ENCODE results near the gene LIMK2. TPM values are rescaled to one million over a fixed set of nuclear protein-coding genes. Genes with fewer than 3 reads are reported as not detected.

LIMK2 gene
- total and polyA plus RNA-seq, 10 of the 15 experiments (the other 5 are each of a cell fraction or from before 2014, with no cell fraction given), result 2.9 to 40.4 (median 26.7) TPM

DNA sequence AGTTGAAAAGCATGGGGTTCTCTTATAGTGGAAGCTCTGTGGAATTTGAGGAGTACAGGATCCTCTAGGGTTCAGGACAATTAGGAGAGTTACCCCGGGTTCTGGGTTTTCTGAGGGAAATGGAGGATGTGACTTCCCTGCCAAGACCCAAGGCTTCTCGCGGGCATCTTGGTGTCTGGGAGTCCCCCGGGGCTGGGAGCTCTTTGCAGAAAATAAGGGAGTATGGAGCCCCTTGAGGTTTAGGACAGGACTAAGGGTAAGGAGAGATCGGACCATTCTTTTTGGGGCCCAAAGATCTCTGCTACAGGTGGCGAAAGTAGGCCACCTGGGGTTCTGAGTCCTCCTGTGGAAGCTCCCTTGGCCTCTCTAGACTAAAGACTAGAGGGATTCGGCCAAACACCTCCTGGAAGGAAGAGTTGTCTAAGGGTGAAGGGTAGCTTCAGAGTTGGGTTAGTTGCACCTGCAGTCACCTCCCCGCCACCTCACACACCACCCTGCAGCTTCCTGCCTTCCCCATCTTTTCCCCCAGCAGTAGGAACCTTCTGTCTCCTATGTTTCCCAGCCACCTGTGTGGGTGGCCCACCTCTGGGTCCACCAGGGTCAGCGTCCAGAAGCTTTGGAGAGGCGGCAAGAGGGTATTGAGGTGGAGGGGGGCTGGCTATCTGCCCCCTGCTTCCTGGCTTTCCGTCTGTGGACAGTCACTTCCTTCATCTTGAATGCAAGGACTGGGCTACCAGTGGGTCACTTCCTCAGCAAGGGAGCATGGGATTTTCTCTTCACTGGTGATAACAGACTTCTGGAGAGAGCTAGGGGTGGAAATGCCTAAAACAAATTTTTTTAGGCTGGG is 908 bp downstream of the LIMK2 start:
- Histone ChIP-seq H3K9me3 (replicated peaks; ENCODE audit: control insufficient read depth, insufficient read depth, low read length) (no peaks in the 10 kb centered on the region), H3K27ac (ENCODE audit: control insufficient read depth, insufficient read depth) (peak overlapping the region; percentile 87), H3K4me3 (peak overlapping the region; percentile 84), H3K4me1 (ENCODE audit: control insufficient read depth, insufficient read depth, low read length) (peaks cover 12% of the 10 kb centered on the region), H4K20me1 (ENCODE audit: control insufficient read depth, insufficient read depth) (no peaks in the 10 kb centered on the region), H3K9ac (ENCODE audit: control insufficient read depth, insufficient read depth, low read length) (peak overlapping the region; percentile 99), H2AFZ (ENCODE audit: control insufficient read depth, low read depth, low read length) (peak overlapping the region; percentile 93; the same call in 1 of the 2 replicates), H3K36me3 (ENCODE audit: control insufficient read depth in 2 of 2, insufficient read depth in 2 of 2, low read length in 1 of 2) (no peaks in the 10 kb centered on the region), H3K27me3 (replicated peaks in 1 of 2; ENCODE audit: control insufficient read depth in 2 of 2, insufficient read depth in 2 of 2, low read length in 1 of 2) (no peaks in the 10 kb centered on the region), H3K4me2 (ENCODE audit: control insufficient read depth, insufficient read depth) (peak overlapping the region; percentile 67), H3K79me2 (ENCODE audit: control insufficient read depth, insufficient read depth, low read length) (peaks cover 51% of the 10 kb centered on the region)
- ChIA-PET RAD21 (ENCODE audit: unreplicated experiment) (interaction anchor here (0.5 to 6.2 kb wide), 15 partner anchors 8 to 336 kb away, joined by 3 to 100 read pairs (median 4); partner anchors contain the start of genes PIK3IP1 and SELENOM), CTCF (interaction anchor here (0.6 to 7.2 kb wide), 19 partner anchors 14 to 578 kb away, joined by 3 to 244 read pairs (median 6); partner anchors contain the start of genes PIK3IP1, RNF185 and SELENOM), SMC1A (ENCODE audit: uncharacterized antibody, unreplicated experiment) (interaction anchor here (0.7 to 13.8 kb wide), 9 partner anchors 14 to 134 kb away, joined by 3 to 260 read pairs (median 4); partner anchors contain the start of genes PIK3IP1 and RNF185), POLR2A (interaction anchor here (0.5 to 3.1 kb wide), 14 partner anchors 9 to 325 kb away, joined by 3 to 21 read pairs (median 4); partner anchors contain the start of genes MORC2, PATZ1, PIK3IP1 and RNF185)
- 5% methylated on average over 11 of the region's 11 CpGs for WGBS (ENCODE audit: insufficient coverage, insufficient replicate concordance, low lambda C conversion rate, missing lambda C conversion rate)
- ATAC-seq (peak; percentile 8), FAIRE-seq (no peak), DNase-seq (ENCODE audit: low read depth, low spot score) (no peak)
- TF ChIP-seq, protein P1, sequence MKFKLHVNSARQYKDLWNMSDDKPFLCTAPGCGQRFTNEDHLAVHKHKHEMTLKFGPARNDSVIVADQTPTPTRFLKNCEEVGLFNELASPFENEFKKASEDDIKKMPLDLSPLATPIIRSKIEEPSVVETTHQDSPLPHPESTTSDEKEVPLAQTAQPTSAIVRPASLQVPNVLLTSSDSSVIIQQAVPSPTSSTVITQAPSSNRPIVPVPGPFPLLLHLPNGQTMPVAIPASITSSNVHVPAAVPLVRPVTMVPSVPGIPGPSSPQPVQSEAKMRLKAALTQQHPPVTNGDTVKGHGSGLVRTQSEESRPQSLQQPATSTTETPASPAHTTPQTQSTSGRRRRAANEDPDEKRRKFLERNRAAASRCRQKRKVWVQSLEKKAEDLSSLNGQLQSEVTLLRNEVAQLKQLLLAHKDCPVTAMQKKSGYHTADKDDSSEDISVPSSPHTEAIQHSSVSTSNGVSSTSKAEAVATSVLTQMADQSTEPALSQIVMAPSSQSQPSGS (IDR thresholded peaks at IDR 0.05; ENCODE audit: low read length), result no peak
- TF ChIP-seq IKZF2 (IDR thresholded peaks at IDR 0.05) (0 out of 4 replicates have a peak, but pooled peaks of 1 of the 2 experiments have one; percentile 16), SPI1 (IDR thresholded peaks at IDR 0.05; ENCODE audit: borderline replicate concordance, insufficient read depth, low read depth, low read length) (peak; percentile 38; the same call in 1 of the 2 replicates)
- TF ChIP-seq, protein P2, sequence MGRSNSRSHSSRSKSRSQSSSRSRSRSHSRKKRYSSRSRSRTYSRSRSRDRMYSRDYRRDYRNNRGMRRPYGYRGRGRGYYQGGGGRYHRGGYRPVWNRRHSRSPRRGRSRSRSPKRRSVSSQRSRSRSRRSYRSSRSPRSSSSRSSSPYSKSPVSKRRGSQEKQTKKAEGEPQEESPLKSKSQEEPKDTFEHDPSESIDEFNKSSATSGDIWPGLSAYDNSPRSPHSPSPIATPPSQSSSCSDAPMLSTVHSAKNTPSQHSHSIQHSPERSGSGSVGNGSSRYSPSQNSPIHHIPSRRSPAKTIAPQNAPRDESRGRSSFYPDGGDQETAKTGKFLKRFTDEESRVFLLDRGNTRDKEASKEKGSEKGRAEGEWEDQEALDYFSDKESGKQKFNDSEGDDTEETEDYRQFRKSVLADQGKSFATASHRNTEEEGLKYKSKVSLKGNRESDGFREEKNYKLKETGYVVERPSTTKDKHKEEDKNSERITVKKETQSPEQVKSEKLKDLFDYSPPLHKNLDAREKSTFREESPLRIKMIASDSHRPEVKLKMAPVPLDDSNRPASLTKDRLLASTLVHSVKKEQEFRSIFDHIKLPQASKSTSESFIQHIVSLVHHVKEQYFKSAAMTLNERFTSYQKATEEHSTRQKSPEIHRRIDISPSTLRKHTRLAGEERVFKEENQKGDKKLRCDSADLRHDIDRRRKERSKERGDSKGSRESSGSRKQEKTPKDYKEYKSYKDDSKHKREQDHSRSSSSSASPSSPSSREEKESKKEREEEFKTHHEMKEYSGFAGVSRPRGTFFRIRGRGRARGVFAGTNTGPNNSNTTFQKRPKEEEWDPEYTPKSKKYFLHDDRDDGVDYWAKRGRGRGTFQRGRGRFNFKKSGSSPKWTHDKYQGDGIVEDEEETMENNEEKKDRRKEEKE (IDR thresholded peaks at IDR 0.05), result no peak
- in situ Hi-C loops (cut with MboI), result no loop called here
- BruUV-seq (replicated peaks), result TSS peak; percentile 66
- intact Hi-C loops (cut with micrococcal nuclease; ENCODE audit: unreplicated experiment), result loop anchor here (1.0 to 2.0 kb wide), 3 partner anchors 18 to 77 kb away; no protein-coding TSS in a partner anchor

Data from GM12878 (cell line).